HG03521 (cell line): ENCODE measurements around the gene PNKP.
A peak's percentile ranks its signal among the peaks of the same experiment; 100 is the strongest.

Experiments
- ATAC-seq: cut with Tn5 transposase; IDR thresholded peaks from one replicate; pipeline ENCODE4 v1.9.1; 2021; ENCODE audit warnings: mild to moderate bottlenecking, moderate library complexity; ENCODE audit not compliant: unreplicated experiment

The PNKP gene

DNA sequence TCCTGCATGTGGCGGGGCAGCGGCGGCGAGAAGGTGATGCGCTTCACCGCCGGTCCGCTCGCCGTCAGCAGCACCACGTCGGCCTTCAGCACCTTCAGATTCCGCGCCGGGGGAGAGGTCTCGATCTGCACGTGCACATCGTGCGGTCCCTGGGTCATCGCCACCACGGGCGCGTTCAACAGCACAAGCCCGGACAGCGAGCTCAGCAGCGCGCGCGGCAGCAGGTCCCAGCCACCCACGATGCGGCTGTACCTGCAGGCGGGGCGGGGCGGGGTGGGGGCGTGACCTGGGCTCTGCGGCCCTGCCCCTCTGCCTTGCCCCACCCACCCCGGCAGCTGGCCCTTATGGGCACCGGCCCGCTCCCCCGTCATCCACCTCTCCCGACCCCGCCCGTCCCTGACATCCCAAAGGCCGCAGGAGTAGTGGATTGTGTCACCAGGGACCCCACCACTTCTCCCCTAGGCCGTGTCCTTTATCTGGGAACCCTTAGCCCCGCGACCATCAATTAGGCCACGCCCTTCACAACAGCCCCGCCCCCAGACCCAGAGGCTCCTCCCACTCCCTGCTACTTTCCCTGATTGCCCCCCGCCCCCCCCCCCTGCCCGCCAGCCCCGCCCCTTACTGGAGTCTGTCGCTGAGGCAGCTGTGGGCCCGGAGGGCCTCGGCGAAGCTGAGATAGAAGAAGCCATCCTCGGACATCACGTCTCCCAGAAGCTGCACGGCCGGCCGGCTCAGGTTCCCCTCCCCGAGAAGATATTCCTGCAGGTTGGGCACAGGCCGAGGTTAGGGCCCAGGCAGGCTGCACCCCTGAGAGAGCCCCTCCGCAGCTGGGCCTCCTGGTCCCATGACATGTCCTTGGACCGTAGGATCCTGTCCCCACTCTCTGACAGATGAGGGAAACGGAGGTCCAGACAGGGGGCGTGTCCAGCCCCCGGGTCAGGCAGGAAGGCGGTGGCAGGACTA lies 23.3 kb upstream of the PNKP start:
- ATAC-seq = no peak

DNA sequence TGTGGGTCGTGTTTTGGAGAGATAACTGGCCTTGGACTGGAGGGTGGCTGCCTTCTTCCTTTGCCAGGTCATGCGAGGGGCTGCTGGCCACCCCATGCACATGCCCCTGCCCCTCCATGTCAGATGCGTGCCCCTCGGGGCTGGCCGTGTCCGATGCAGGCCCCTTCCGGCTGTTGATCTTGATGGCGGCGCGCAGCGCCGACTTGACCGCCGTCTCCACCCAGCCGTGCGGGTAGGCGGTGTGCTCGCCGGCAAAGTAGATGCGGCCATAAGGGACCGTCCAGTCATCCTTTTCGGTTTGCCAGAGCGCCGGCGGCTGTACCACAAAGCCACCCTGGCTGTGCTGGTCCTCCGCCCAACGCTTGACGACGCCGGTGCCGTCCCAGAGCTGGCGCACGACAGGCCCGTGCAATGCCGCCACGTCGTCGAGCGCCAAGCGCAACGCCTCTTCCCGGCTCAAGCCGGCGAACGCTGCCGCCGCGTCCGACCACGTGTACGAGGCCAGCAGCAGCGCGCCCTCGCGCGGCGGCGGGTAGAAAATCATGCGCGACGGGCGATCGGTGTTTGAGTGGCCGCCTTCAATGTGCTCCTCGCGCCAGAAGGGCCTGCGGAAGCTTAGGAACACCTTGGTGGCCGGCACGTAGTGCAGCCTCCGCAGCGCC lies 22.4 kb upstream of the PNKP start:
- no peak for ATAC-seq

DNA sequence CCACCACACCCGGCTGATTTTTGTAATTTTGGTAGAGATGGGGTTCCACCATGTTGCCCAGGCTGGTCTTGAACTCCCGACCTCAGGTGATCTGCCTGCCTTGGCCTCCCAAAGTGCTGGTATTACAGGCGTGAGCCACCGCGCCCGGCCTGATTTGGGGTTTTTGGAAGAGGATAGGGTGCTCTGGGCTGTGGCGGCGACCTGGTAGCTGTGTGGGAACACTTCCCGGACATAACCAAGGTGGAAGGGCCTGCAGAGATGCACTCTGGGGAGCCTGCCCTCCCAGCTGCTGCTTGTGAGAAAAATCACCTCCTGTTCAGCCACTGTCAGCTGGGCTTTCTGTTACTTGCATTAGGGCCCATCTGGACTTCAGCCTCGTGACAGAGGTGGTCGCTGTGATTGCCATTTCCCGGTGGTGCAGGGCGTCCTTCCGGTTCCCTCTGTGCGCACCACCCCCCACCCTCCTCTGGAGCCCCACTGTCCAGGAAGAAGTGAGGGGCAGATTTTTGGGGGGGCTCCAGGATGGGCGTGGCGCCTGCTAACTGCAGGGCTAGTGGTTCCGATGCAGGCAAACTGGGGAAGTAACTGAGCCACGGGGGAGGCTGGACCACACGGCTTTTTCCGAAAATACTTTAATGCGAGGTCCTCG lies 21.8 kb upstream of the PNKP start:
- ATAC-seq = no peak

DNA sequence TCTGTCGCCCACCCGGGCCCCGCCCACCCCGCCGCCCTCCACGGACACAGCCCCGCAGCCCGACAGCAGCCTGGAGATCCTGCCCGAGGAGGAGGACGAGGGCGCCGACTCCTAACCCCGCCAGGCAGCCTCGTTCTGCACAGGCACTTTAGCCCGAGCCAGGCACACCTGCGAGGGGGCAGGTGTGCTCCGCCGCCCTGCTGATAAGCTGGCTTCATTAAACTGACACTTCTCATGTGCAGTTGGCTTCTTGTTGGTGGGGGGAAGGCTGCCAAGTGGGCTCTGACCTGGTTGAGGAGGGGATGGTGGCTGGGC lies 21.1 kb upstream of the PNKP start:
- ATAC-seq = no peak

DNA sequence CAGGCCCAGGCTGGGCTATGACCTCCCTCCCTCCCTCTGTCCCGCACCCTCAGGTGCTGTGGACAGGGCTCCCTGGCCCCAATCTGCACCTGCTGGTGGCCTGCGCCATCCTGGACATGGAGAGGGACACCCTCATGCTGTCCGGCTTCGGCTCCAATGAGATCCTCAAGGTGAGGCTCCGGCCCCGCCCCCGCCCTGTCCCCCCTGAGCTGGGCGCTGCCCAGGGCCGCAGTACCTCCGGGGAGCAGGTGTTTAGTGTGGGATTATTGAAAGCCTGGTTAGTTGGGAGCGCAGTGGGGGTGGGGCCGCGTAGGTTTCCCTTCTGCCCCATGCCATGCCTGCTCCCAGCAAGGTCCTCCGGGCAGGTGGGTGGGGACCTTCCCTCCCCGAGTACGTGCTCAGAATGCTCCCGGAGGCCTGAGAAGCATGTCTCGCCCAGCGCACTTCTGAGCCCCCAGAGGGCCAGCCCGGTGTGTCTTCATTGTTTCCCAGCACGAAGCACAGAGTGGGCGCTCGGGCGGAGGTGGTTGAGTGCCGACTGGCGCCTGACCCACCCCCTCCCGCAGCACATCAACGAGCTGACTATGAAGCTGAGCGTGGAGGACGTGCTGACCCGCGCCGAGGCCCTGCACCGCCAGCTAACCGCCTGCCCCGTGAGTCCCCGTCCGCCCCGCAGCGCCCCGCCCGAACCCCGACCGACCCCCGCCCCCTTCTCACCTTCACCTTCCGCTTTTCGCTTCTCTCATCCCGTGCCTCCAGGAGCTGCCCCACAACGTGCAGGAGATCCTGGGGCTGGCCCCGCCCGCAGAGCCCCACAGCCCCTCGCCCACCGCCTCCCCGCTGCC lies 20.5 kb upstream of the PNKP start:
- ATAC-seq = no peak

DNA sequence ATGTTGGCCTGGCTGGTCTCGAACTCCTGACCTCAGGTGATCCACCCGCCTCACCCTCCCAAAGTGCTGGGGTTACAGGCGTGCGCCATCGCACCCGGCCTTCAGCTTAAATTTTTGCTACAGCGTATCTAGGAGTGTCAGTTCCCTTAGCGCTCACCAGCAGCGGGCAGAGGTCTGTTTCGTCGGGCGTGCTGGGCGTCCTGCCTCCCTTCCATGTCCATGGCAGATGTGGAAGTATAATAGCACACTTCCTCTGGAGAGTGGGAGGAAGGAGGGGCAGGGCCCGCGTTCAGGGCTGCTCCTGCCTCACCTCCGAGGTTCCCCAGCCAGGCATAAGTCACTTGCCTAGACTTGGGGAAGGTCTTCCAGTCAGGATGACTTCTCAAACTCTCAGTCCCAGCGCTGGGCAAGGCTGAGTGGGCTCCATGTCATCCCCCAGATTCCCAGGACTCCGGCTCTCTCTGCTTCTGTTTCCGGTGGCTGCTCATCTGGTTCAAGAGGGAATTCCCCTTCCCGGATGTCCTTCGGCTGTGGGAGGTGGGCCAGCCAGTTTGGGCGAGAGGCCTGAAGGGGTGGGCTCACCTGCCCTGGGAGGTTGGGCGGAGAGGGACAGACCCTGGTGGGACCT lies 19.8 kb upstream of the PNKP start:
- no peak for ATAC-seq

DNA sequence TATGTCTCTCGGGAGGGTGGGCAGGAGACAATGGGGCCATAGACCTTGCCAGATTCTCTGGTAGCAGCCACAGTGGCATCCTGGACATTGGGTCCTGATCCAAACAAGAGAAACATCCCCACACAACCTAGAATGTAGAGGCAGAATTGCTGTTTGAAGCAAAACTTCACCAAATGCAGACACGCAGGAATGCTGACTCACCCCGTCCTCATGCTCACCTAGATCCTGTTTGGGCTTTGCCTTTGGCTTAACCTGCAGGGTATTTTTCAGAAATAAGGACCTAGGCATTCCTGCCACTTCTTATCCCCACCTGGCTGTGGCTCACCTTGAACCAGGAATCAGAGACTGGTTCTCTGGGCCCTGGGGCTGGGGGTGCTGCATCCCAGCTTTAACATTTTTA lies 17.4 kb upstream of the PNKP start:
- no peak for ATAC-seq

DNA sequence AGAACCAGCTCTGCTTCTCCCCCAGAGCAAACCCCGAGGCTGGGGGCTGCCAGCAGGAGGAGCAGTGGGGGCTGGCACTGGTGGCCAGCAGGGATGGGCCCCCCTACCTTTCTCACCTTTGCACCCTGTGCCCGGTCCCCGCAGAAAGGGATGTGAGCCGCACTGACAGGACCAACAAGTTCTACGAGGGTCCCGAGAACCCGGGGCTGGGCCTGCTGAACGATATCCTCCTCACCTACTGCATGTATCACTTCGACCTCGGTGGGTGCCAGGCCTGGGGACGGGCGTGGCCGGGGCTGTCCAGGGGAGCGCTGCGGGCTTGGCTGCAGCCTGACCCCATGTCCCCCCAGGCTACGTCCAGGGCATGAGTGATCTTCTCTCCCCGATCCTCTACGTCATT lies 16.7 kb upstream of the PNKP start:
- no peak for ATAC-seq

DNA sequence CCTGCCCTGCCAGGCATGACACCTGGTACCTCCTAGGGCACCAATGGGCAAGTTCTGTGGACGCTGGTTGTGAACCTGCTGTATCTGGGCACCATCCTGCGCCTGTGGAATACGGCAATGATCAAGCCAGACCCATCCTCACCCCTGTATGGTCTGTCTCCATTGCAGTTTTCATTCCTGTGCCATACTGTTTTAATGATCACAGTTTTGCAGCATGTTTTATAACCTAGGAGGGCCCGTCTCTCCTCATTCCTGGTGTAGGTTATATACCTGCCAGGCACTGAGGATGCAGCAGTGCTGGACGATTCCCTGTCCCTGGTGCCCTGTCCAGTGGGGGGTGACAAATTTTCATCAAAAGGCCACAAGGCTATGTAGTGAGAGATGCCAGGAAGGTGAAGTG lies 15.7 kb upstream of the PNKP start:
- no peak for ATAC-seq

DNA sequence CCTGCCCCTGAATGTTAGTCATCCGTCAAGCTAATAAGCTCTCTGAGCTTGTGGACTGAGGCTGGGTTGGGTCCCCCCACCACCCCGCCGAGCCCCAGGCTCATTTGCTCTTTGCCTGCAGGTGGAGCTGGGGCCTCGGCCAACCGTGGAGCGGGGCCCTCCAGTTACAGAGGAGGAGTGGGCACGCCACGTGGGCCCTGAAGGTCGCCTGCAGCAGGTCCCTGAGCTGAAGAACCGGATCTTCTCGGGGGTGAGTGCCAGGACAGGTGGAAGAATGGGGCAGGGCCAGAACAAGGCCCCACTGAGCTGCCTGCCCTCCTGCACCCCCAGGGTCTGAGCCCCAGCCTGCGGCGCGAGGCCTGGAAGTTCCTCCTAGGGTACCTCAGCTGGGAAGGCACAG lies 15.3 kb upstream of the PNKP start:
- no peak for ATAC-seq

DNA sequence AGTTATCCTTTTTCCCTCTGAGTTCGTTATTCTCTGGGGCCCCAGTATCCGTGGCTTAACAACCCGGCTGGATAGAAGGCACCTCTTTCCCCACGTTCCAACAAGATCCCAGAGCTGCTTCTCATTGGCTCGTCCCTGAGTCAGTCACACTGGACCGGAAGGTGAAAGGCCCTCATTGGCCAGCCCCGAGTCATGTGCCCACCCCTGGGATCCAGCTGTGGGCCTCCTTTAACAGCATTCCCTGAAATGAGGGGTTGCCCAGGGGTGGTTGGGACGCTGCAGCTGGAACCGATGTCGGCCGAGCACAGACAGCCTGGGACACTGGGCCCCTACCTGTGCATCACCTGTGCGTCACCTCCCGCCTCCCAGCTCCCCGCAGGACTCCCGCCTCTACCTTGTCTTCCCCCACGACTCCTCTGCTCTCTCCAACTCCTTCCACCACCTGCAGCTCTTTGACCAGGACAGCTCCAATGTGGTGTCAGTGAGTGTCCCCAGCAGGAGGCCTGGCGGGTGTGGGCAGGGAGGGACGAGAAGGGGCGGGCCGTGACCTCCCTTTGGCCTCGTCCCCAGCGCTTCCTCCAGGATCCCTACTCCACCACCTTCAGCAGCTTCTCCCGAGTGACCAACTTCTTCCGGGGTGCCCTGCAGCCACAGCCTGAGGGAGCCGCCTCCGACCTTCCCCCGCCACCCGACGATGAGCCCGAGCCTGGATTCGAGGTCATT lies 14.5 kb upstream of the PNKP start:
- ATAC-seq = no peak

DNA sequence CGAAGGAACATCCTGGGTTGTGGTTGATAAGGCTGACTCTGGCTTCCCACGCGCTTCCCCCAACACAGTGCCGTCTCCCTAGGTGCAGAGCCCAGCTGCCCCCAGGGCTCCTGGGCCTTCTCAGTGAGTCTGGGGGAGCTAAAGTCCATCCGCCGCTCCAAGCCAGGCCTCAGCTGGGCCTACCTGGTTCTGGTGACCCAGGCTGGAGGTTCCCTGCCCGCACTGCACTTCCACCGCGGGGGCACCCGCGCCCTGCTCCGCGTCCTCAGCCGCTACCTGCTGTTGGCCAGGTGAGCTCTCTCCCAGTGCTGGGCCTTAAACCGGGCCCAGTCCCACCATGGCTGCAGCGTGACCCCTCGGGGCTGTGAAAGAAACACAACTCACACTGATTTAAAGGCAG lies 13.8 kb upstream of the PNKP start:
- no peak for ATAC-seq

DNA sequence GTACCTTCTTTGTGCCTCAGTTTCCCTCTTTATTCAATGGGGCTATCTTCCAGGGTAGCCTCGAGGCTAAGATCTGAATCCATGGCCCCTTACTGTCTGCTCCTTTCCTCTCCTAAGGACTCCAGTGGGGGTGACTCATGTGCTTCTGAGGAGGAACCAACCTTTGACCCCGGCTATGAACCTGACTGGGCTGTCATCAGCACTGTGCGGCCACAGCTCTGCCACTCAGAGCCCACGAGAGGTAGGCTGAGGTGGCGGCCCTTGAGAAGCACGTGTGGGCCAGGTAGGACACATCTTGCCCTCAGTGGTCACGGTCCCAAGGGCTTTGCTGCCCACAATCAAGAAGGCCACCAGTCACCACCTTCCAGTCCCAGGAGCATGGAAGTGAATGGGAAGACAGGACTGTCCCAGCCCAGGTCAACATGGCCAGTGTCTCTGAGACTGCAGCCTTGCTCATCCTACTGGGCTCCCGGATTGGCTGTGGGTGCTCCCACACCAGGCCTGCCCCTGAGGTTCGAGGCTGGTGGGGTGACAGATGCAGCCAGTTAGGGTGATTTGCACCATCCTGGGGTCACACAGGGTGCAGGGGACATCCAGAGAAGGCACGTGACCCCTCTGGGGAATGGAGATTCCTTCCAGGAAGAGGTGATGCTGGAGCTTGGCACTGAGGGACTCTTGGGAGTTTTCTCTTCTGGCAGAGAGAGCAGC lies 12.9 kb upstream of the PNKP start:
- no peak for ATAC-seq

DNA sequence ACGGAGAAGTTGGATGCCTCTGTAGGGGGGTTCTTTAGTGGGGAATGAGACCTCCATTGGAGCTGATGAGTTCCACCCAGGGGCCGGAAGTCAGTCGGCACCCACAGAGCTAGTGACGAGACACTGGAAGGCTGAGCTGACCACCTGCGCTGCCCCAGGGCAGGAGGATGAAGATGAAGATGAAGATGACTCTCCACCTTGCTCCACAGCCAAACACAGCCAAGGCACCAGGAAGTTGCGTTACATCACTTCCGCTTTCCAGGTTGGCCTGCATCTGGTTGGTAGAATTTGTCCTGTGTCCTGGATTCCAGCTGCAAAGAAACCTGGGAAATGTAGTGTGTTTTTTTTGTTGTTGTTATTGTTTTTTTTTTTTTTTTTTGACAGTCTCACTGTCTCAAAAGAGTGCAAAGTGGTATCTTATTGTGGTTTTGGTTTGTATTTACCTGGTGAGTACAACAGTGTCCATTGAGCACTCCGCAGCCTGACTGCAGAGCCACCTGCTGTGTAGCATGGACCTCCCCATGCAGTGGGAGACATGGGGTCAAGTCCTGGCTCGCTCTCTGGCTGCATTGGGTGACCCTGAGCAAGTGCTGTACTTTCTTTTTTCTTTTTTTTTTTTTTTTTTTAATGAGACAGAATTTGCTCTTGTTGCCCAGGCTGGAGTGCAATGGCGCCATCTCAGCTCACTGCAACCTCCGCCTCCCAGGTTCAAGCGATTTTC lies 12.0 kb upstream of the PNKP start:
- ATAC-seq = no peak

DNA sequence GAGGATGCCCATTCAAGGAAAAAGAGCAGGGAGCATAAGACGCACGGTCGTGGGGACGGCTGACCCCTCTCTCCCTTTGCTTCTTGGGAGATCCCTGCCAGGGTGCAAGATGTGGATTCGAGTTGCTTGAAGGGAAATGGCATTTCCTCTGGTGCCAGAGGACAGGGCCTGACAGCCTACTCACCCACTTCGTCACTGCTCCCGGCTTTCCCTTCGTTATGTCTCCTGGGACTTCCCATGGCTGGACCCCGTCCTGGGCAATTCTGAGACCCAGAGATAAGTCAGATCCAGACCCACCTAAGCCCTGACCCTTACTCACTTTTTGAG lies 11.3 kb upstream of the PNKP start:
- no peak for ATAC-seq

DNA sequence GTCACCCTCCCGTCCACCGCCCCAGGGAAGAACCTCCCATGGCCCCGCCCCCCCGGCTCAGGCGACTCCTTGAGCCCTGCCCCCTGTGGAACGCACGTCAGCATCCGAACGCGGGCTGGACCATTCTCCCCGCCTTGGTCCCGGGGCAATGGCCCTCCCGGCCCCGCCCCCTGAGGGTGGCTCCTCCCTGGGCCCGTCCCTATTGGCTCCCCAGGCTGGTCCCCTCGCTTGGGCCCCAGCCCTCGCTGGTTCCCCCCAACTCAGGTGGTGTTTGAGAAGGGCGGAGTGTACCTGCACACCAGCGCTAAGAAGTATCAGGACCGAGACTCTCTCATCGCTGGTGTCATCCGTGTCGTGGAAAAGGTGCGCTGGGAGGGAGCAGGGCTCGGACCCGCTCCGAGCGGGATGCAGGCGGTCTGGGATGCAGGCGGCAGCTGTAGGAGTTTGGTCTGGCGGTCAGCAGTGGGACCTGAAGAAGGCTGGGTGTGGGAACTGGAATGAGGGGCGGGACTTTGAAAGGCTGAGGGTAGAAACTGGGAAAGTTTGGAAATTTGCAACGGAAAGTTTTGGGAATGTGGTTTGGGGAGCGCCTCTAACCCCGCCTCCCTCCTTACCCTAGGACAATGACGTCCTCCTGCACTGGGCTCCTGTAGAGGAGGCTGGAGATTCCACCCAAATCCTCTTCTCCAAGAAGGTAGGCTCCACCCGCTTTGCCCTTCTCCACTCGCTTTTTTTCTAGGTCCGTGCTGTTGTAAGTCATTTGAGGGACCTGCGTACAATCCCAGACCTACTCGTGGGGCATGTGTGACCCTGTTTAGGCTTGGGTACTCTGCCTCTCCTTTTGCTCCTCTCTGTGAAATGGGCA lies 10.7 kb upstream of the PNKP start:
- ATAC-seq = peak; percentile 46

DNA sequence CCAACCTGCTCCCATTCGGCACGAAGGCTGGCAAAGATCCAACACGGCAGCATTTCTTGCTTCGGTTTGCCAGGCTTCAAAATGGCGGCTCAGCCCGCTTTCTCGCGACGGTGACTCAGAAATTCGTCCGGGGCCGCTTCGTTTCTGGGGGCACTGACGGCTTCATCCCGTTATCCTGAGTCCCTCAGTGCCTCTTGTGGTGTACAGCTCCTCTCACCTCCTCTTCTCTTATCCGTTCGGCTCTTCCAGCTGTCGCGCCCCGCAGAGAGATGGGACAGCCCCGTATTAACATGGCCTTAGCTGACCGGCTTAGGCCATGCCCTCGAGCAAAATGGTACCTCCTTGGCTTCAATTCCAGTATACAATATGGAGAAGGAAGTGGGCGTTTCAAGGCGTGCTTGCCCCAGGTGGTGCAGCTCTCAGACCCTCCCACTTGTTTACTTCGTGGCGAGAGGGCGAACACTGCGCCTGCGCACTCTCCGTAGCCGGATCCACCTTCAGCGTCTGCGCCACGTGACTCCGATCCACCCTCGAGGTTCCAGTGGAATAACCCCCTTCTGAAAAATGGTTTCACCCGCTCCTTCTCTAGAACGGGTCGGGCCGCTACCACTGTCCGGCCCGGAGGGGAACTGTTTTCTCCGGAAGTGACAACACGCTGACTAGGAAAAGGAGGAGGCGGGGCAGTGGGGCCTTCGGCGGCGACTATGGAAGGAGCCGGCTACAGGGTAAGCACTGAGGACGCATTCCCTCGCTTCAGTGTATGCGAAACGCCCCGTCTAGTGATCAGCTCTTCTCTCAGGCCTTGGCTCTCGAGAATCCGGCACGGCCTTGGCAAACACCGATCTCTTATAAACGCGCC lies 9.9 kb upstream of the PNKP start, which contains the start of the genes AKT1S1 and TBC1D17:
Gene AKT1S1 (minus strand): TSS at position 336 of the 859 bp plus-strand sequence. CDS start 4,060 bp downstream, outside the sequence.
Gene TBC1D17 (plus strand): TSS at position 683 of the 859 bp plus-strand sequence. CDS start 22 bp downstream, at position 705.
- ATAC-seq = peak; percentile 52
